ENCODE results near the gene PCK2.

The PCK2 gene

DNA sequence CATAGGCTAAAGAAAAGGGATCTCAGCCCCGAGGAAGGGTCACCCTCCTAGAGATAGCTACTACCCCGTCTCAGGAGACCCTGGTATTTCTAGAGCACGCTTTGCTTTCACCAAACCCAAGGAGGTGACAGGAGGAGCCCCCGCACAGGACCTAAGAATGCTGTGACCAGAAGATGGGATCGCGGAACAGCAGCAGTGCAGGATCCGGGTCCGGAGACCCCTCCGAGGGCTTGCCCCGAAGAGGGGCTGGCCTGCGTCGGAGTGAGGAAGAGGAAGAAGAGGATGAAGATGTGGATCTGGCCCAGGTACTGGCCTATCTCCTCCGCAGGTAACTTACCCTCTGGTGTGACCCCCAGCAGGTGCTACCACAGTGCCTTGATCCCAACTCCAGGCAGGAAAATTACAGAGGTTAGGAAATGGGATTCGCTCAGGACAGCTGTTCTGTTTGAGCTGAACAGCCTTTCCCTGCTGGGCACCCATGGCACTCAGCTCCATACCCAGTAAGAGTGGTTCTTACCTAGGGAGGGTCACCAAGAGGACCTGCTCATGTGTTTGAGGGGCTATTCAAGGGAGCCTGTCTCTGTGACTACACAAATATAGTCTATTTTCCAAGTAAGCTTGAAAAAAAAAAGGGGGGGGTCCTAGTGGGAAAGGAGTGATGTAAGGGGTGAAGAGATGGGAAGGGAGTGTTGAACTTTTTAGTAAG lies 21.5 kb downstream of the PCK2 start:
- DNase-seq (ENCODE audit: low spot score) (no peak), FAIRE-seq (no peak)

DNA sequence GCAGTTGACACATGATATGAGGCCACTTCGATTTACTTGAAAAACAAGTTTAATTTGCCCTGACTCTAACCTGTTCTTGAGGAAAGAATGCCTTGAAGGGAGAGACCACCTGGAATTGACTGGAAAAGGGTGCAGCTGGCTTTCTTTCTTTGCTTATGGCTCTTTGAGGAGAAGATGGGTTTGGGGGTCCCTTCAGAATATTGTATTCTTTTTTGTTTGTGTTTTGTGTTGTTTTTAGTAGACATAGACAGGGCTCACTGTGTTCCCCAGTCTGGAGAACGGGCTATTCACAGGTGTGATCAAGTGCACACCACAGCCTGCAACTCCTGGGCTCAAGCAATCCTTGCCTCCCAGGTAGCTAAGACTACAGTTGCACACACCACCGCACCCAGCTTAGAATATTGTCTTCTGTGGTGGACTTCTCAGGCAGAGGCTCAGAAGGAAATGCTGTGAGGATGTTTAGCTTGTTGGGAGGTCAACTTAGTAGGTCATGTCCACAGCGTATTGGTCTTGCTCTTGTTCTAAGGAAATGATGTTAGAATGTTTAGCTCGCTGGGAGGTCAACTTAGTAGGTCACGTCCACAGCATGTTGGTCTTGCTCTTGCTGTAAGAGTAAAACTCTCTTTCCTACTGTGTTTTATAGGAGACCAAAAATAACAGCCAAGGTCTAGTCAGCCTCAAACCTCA lies 22.2 kb downstream of the PCK2 start:
- FAIRE-seq, result no peak
- no peak for DNase-seq (ENCODE audit: low spot score)

DNA sequence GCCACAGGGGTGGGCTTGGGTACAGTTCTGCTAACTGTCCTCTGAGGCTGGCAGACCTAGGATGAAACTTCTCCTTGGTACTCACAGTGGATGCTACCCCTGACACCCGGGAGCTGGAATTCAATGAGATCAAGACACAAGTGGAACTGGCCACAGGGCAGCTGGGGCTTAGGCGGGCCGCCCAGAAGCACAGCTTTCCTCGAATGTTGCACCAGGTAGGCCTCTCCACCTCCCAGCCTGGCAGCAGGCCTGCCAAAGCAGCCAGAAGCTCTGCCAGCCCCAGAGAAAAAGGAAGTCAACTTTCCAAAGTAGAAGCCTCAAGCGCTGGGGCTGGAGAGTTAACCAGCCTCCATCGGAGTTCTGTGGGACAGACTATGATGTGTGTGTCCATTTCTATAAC lies 23.1 kb downstream of the PCK2 start:
- no peak for FAIRE-seq
- no peak for DNase-seq (ENCODE audit: low spot score)

DNA sequence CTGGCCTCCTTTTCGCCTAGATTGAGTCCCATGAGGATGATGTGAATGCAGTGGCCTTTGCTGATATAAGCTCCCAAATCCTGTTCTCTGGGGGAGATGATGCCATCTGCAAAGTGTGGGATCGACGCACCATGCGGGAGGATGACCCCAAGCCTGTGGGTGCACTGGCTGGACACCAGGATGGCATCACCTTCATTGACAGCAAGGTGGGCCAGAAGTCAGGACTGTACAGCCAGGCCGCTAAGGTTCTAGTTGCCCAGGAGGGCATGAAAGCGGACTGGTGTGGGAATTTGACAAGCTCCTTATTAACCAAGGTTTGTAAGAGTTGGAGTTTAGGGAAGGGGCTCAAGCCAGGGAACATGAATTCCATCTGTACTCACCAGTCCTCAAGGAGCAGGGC lies 25.6 kb downstream of the PCK2 start:
- FAIRE-seq, result no peak

DNA sequence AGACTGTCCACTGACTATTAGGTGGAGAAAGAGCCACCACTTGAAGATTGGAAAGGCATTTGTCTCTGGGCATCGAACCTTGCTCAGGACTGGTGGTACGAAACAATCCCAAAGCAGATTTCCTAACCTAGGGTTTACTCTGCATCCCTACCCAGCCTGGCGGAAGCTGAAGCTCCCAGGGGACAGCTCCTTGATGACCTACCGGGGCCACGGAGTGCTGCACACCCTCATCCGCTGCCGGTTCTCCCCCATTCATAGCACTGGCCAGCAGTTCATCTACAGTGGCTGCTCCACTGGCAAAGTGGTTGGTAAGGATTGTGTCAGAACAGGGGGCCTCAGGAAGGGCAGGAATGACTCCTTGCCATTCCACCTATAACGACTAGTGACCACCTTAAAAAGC lies 27.1 kb downstream of the PCK2 start:
- FAIRE-seq, result no peak

More for the DNA sequence above, 25.6 kb downstream of the PCK2 start:
- DNase-seq (ENCODE audit: low spot score), result no peak

DNA sequence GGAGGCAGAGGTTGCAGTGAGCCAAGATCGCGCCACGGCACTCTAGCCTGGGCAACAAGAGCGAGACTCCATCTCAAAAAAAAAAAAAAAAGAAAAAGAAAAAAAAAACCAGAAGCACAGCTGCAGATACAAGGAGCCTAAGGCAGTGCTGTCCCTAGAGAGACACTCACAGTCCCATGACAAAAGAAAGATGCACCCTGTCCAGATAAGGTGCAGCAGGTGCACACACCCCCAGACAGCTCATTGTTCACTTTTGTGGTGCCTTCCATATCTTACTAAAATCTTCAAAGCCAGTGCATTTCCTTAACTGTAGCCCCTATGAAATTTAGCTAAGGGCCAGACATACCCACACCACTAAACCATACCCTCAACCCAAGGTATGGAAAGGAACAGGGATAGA lies 28.3 kb downstream of the PCK2 start:
- FAIRE-seq (no peak), DNase-seq (ENCODE audit: low spot score) (no peak)

More for the DNA sequence above, 27.1 kb downstream of the PCK2 start:
- DNase-seq (ENCODE audit: low spot score), result no peak

DNA sequence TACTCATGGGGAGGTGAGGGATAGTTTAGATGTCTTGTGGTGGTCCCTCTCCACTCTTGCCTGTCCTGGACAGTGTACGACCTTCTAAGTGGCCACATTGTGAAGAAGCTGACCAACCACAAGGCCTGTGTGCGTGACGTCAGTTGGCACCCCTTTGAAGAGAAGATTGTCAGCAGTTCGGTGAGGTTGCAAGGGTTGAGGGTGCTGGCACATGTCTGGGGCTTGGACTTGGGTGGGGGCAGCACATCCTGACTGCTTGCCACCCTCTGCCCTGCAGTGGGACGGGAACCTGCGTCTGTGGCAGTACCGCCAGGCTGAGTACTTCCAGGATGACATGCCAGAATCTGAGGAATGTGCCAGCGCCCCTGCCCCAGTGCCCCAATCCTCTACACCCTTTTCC lies 28.8 kb downstream of the PCK2 start:
- DNase-seq (ENCODE audit: low spot score) (no peak), FAIRE-seq (no peak)

DNA sequence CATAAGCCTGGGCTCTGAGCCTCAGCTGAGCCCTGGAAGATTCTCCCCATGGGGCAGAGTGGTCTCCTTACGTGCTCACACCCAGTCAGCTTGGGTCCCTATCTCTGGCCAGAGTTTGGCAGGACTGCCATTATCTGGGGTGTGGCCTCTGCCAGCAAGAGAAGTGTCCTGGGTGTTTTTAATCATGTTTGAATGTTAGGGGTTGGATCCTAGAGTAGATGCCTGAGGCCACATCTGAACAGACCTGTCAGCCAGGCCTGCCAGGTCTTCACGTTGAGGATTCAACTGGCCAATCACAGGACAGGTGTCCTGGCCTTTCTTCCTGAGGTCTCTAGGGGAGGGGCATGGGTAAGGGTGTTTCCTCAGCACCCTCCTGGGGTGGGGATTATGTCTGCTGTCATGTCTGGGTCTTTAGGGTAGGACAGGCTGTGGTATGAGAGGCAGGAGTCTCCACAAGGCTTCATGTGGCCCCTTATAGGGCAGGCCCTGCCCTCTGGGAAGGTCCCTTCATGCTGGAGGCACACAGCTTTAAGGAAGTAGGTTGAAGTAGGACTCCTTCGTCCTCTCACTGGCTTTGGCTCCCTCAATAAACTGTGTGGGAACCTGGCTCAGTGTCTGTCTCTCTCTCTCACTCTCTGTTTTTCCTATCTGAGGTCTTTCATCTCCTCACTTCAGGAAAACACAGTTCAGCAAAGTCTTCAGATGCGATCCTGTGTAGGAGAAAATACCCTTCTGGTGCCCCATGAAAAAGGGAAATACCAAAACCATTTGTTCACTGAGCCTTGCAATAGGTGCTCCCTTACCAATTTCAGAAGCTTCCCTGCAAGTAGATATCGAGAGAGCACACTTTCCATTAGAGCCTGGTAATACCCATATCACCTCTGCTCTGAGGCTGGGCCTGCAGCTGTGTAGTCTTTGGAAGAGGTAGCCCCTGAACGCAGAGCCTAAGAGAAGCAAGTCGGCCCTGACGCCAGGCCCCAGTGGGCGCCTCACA lies 29.6 kb downstream of the PCK2 start:
- FAIRE-seq (no peak), DNase-seq (ENCODE audit: low spot score) (no peak)

DNA sequence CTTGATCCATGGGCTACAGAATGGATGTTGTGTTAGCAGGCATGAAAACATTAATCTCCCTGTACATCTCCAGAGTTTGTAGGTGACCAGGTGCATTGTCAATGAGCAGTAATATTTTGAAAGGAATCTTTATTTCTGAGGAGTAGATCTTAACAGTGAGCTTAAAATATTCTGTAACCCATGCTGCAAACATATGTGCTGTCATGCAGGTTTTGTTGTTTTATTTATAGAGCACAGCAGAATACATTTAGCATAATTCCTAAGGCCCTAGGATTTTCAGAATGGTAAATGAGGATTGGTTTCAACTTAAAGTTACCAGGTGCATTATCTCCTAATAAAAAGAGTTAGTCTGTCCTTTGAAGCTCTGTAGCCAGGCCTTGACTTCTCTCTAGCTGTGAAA lies 32.8 kb downstream of the PCK2 start:
- no peak for DNase-seq (ENCODE audit: low spot score)
- no peak for FAIRE-seq

DNA sequence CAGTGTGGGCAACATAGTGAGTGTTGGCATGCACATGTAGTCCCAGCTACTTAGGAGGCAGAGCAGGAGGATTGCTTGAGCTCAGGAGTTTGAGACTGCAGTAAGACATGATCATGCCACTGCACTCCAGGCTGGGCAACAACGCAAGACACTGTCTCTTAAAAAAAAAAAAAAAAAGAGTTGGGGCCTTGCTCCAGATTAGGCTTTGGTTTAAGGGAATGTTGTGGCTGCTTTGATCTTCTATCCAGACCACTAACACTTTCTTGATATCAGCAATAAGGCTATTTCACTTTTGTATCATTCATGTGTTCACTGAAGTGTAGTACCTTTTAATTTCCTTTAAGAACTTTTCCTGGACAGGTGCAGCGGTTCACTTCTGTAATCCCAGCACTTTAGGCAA lies 33.6 kb downstream of the PCK2 start:
- DNase-seq (ENCODE audit: low spot score), result no peak
- no peak for FAIRE-seq

DNA sequence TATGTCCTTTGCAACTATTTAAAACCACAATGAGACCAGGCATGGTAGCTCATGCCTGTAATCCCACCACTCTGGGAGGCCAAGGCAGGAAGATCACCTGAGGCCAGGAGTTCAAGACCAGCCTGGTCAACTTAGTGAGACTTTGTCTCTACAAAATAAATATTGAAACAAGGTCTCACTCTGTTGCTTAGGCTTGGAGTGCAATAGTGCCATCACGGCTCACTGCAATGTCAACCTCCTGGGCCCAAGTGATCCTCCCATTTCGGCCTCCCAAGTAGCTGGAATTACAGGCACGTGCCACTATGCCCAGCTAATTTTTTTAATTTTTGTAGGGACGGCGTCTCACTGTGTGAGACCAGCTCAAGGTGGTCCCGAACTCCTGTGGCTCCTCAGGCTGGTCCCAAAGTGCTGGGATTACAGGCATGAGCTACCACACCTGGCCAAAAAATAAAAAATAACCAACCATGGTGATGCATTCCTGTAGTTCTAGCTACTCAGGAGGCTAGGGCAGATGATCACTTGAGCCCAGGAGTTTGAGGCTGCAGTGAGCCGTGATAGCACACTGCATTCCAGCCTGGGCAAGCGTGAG lies 35.4 kb downstream of the PCK2 start:
- DNase-seq (ENCODE audit: low spot score), result no peak
- FAIRE-seq, result no peak

DNA sequence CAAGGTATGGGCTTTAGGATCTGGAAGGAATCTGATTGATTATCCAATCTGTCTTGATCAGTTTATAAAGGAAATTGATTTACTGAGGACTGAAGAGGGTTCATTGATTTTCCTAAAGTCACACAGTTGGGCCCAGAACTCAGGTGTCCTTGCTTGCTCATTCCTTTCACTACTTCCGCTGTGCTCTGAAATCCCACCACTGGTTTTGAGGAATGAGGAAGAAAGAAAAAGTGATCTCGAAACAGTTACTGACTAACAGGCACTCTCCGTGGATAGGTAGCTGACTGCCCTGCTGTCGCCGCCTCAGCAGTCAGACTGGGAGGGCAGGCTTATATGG lies 36.2 kb downstream of the PCK2 start, which contains the start of gene FITM1:
FITM1 (plus strand) TSS at position 280 of the 337 bp plus-strand sequence. CDS start 905 bp downstream, outside the sequence.
- no peak for DNase-seq (ENCODE audit: low spot score)
- FAIRE-seq, result no peak

DNA sequence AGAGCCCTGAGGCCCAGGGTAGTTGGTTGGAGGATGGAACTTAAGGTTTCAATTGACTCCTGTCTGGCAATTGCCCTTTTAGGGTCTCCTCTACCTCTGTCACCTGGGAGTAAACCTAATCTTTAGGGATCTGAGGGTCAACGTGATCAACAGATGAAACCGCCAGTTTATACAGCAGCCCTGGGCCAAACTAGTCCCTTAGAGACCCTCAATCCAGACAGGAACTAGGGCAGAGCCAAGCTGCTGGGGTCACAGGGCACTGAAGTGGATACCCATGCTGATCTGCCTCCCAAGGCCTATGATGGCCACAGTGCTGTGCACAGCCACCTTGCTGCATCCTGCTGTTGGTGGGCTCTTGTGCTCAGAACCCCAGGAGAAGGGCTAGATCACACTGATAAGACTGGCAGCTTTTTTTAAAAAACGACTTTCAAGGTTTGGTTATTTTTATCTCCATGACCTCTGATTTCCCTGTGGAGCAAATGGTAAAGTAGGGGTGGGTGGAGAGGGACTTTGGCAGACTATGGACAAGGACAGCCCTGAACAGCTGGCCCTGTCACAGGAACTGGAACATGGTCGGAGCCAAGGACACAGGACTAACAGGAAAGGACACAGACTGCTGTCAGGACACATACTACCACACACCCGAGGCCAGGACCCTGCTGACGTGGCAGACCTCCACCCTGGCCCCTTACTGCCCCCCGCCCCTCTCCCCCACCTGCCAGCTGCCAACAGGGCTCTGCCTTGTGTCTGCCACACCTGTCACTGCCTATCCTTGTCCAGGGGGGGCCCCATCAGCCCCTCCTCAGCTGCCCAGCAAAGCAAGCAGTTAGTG lies 36.8 kb downstream of the PCK2 start:
- no peak for FAIRE-seq
- no peak for DNase-seq (ENCODE audit: low spot score)

DNA sequence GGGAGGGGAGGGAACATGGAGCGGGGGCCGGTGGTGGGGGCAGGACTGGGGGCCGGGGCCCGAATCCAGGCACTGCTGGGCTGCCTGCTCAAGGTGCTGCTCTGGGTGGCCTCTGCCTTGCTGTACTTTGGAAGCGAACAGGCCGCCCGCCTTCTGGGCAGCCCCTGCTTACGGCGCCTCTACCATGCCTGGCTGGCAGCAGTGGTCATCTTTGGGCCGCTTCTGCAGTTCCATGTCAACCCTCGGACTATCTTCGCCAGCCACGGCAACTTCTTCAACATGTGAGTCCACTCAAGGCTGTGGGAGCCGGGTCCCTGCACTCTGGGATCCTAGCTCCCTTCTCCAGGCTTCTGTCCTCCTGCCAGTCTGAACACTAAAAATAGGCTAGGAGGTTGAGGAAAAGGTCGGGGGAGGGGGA lies 37.4 kb downstream of the PCK2 start:
- FAIRE-seq, result no peak

DNA sequence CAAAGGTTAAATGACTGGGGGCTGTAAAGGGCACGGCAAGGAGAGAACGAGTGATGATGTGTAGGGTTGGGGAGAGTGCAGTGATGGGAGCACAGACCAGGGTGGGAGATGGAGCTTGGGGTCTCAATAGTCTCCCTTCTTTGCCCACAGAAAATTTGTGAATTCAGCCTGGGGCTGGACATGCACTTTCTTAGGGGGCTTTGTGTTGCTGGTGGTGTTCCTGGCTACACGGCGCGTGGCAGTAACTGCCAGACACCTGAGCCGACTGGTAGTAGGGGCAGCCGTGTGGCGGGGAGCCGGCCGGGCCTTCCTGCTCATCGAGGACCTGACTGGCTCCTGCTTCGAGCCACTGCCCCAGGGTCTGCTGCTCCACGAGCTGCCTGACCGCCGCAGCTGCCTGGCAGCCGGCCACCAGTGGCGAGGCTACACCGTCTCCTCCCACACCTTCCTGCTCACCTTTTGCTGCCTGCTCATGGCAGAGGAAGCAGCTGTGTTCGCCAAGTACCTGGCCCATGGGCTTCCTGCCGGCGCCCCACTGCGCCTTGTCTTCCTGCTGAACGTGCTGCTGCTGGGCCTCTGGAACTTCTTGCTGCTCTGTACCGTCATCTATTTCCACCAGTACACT lies 38.1 kb downstream of the PCK2 start:
- no peak for DNase-seq (ENCODE audit: low spot score)
- FAIRE-seq, result no peak

More for the DNA sequence above, 37.4 kb downstream of the PCK2 start:
- no peak for DNase-seq (ENCODE audit: low spot score)

DNA sequence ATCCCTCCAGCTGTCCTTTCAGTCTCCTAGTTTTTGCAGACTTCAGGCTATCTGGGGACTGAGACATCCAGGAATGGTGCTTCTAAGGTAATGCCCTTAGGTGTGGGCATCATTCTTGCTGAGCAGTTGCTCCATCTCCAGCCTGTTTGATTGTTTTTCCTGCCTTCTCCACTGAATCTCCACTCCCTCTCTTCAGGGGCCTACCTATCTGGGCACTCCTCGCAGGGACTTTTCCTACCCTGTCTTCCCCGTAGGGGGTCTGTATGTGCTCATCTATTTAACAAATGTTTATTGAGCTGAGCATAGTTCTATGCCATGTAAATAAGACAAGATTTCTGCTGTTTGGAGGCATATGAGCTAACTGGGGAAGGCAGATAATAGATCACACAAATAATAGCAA lies 38.9 kb downstream of the PCK2 start:
- DNase-seq (ENCODE audit: low spot score), result no peak
- no peak for FAIRE-seq

DNA sequence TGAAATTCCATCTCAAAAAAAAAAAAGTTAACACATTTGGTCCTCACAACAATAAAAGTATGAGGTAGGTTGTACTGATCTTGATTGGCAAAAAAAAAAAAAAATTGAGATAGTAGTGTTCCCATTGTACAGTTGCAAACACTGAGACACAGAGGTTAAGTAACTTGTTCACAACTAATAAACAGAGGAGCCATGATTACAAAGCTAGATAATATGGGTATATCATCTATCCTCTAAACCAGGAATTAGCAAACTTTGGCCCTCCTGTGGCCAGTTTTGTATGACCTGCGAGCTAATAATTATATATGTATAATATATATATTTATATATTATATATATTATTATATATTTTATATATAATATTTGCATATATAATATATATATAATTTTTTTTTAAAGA lies 39.6 kb downstream of the PCK2 start:
- FAIRE-seq, result no peak

DNA sequence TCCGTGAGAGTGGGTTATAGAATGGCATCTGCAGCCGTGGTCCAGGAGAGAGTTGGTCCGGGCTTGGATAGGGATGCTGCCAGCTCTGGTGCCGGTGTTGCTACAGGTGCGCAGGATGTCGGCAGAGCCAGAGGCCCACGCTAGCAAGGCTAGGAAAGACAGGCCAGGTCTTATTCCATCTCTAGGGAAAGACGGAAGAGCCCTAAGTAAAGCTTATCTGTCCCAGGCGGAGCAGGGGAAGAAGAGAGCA lies 41.4 kb downstream of the PCK2 start:
- DNase-seq (ENCODE audit: low spot score), result no peak
- no peak for FAIRE-seq

More for the DNA sequence above, 39.6 kb downstream of the PCK2 start:
- no peak for DNase-seq (ENCODE audit: low spot score)

DNA sequence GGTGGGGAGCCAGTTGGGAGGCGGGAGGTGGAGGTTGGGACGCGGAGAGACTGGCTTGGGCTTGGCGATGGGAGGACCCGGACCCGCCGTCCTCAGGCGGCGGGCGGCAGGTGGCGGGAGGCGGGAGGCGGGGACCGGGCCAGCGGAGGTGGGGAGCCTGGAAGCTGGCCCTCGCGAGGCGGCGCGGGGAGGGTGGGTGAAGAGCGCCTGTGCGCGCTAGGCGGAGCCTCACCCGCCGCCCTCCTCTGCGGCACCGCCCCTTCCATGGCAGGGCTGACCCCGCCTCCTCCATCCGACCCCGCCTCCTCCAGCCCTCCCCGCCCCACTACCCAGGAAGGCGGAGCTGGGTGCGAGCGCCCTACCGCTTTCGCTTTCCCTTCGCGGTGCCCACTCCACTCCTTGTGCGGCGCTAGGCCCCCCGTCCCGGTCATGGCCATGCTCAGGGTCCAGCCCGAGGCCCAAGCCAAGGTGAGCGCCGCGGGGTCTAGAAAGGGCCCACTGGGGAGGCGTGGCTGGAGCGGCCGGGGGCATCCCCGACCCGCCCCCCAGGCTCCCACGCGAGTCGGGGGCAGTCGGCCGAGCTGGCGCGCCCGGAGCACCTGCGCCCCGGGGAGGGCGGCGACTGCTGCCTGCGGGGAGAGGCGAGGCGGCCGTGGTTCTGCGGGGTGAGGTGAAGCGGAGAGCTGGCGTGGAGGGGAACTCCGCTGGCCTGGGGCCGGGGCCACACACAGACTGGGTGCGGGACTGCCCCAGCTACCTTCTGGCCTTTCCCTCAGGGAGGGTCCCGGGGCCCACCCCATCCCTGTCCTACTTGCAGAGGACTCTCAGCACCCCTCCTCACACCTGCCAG lies 41.9 kb downstream of the PCK2 start, which contains the start of gene PSME1:
PSME1 (plus strand) TSS at position 361 of the 850 bp plus-strand sequence; CDS start at position 430, 69 bp downstream.
- peak; percentile 44 for DNase-seq (ENCODE audit: low spot score)
- no peak for FAIRE-seq
